ENCODE data around the gene DRD4. TPM values are rescaled to one million over a fixed set of nuclear protein-coding genes. Genes with fewer than 3 reads are reported as not detected.

The DRD4 gene
- total RNA-seq, 1 donor from 2014 or later: 0.22 TPM

GRCh38 chr11:597166-597725 is 39.8 kb upstream of the DRD4 start:
- Histone ChIP-seq H3K36me3 (peaks cover 100% of the 10 kb centered on the region), H3K27me3 (ENCODE audit: low read depth) (no peaks in the 10 kb centered on the region), H3K4me3 (no peak overlapping the region), H3K9me3 (replicated peaks) (no peaks in the 10 kb centered on the region), H3K27ac (replicated peaks) (no peak overlapping the region), H3K4me1 (no peaks in the 10 kb centered on the region)
- no peak for TF ChIP-seq CTCF (IDR thresholded peaks at IDR 0.05; ENCODE audit: borderline replicate concordance)
- intact Hi-C loops (cut with micrococcal nuclease): no loop called here
- DNase-seq: no peak

DNA sequence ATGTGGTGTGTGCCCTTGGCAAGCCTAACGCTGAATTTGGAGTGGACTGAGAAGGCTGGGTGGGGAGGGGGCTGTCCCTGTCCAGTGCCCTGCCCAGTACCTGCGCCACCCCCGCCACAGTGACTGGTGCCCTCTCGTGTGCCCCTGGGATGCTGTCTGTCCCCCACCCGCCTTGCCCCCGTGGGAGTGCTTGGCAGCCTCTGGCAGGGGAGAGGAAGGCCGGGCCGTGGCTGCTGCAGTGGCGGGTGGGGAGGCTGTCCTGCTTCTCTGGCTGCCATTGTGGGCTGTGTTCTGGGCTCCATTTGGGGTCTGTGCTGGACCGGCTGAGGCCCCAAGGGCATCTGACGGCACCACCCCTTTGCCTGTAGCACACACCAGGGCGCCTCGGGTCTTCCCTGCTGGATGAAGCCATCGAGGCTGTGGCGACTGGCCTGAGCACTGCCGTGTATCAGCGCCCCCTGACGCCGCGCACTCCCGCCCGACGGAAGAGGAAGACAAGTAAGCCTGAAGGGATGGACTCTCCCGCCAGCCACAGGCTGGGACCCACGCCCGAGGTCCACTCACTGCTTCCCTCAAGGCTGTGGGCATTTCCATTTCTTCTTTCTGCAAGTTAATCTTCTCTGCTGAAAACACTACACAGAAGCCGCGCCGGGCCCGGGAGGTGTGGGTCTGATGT is 38.9 kb upstream of the DRD4 start:
- Histone ChIP-seq H3K27me3 (ENCODE audit: low read depth) (no peaks in the 10 kb centered on the region), H3K36me3 (peaks cover 100% of the 10 kb centered on the region), H3K4me3 (no peak overlapping the region), H3K9me3 (replicated peaks) (no peaks in the 10 kb centered on the region), H3K27ac (replicated peaks) (no peak overlapping the region), H3K4me1 (no peaks in the 10 kb centered on the region)
- DNase-seq: no peak
- no peak for TF ChIP-seq CTCF (IDR thresholded peaks at IDR 0.05; ENCODE audit: borderline replicate concordance)
- intact Hi-C loops (cut with micrococcal nuclease): no loop called here

DNA sequence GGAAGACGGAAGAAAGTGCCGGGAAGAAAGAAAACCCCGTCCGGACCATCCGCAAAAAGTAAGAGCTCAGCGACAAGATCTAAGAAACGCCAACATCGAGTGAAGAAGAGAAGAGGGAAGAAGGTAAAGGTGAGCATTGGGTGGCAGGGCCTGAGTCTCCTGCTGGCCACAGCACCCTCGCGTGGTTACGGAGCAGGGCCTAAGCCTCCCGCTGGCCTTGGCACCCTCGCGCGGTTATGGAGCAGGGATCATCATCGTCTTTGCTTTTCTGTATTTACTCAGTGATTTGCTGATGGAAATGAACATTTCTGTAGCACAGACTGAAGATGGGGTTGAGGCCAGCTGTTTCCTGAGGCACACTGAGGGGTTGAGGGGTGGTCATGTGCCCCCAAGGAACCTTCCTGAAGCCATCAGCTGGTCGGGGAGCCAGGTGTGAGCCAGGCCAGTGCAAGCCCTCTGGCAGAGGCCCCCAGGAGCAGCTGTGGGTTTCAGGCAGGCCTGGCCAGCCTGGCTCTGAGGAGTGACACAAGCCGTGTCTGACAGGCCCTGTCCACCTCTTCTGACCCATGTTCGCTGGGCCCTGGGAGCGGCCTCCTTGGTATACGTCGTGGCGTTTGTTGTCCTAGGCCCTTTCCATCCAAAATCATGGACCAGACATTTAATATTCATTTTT is 35.4 kb upstream of the DRD4 start:
- peaks cover 100% of the 10 kb centered on the region for H3K36me3 ChIP-seq
- no peak overlapping the region for H3K4me3 ChIP-seq
- no peak overlapping the region for H3K27ac ChIP-seq (replicated peaks)
- H3K9me3 ChIP-seq (replicated peaks): no peaks in the 10 kb centered on the region
- H3K4me1 ChIP-seq: peaks cover 11% of the 10 kb centered on the region
- DNase-seq: no peak
- H3K27me3 ChIP-seq (ENCODE audit: low read depth): no peaks in the 10 kb centered on the region
- intact Hi-C loops (cut with micrococcal nuclease): no loop called here
- no peak for TF ChIP-seq CTCF (IDR thresholded peaks at IDR 0.05; ENCODE audit: borderline replicate concordance)

DNA sequence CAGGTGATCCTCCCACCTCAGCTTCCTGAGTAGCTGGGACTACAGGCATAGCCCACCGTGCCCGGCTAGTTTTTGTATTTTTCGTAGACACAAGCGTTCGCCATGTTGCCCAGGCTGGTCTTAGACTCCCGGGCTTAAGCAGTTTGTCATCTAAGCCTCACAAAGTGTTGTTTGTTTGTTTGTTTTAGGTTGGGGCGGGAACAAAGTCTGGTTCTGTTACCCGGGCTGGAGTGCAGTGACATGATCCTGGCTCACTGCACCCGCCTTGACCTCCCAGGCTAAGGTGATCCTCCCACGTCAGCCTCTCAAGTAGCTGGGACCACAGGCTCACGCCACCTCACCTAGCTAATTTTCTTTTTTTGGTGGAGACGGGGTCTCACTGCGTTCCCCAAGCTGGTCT is 33.9 kb upstream of the DRD4 start:
- intact Hi-C loops (cut with micrococcal nuclease): no loop called here
- no peak for DNase-seq
- no peak overlapping the region for H3K4me3 ChIP-seq
- TF ChIP-seq CTCF (IDR thresholded peaks at IDR 0.05; ENCODE audit: borderline replicate concordance): no peak
- H3K27me3 ChIP-seq (ENCODE audit: low read depth): no peaks in the 10 kb centered on the region
- no peaks in the 10 kb centered on the region for H3K9me3 ChIP-seq (replicated peaks)
- no peak overlapping the region for H3K27ac ChIP-seq (replicated peaks)
- peaks cover 100% of the 10 kb centered on the region for H3K36me3 ChIP-seq
- peaks cover 15% of the 10 kb centered on the region for H3K4me1 ChIP-seq

DNA sequence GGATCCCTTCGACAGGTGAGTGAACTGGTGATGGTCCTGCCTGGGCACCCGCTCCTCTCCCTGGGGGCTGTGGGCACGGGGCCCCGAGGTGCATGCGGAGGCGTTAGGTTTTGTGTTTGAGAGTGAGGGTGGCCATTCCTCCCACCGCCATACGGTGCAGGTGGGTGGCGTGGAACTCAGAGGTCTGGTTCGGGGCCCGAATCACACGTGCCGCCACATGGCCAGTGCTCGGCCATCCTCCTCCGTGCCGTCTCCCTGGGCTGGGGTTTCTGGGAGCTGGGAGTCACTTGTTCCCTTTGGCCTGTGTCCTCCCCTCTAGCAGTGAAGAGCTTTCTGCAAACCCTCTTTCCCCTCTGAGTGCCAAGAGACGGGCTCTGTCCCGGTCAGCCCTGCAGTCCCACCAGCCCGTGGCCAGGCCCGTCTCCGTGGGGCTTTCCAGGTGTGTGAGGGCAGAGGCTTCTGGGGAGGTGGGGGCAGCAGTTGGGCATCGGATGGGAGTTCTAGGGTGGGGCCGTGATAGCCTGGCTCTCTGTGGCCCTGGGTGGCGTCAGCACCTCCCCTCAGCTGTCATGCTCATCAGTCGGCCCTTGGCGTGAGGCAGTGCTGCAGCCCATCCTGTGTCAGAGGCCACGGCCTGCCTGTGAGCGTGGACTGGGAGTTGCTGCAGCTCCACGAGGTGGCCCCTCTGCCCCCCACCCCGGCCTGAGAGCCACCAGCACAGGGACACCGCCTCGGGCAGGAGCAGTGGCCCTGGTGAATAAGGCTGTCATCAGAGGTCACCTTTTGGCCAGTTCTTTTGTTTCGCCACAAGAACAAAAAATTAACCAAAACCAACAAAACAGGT is 31.6 kb upstream of the DRD4 start:
- Histone ChIP-seq H3K36me3 (peaks cover 100% of the 10 kb centered on the region), H3K4me1 (peaks cover 25% of the 10 kb centered on the region), H3K27me3 (ENCODE audit: low read depth) (no peaks in the 10 kb centered on the region), H3K4me3 (no peak overlapping the region), H3K27ac (replicated peaks) (peak overlapping the region; percentile 72), H3K9me3 (replicated peaks) (no peaks in the 10 kb centered on the region)
- no peak for DNase-seq
- intact Hi-C loops (cut with micrococcal nuclease): no loop called here
- no peak for TF ChIP-seq CTCF (IDR thresholded peaks at IDR 0.05; ENCODE audit: borderline replicate concordance)
